Mesenchymal stem cell (in vitro differentiated cells and primary cell): ENCODE results near the gene MUC5AC.

Experiments used
- DNase-seq: peaks from one replicate; pipeline ENCODE4 v3.0.0-alpha.2; 2013
- H2AFZ ChIP-seq: one replicate; pipeline ENCODE4 v1.6.1; 2013; ENCODE audit warnings: low read depth, mild to moderate bottlenecking, control low read depth, inconsistent platforms, low read length, moderate library complexity
- H2AK5ac ChIP-seq: 2 replicates; pipeline ENCODE4 v1.6.1; 2013; ENCODE audit warnings: low read length, moderate library complexity, mild to moderate bottlenecking, inconsistent platforms; ENCODE audit not compliant: severe bottlenecking
- H2BK120ac ChIP-seq: one replicate; pipeline ENCODE4 v1.6.1; 2013; ENCODE audit warnings: low read depth, mild to moderate bottlenecking, inconsistent platforms, low read length, moderate library complexity
- H2BK12ac ChIP-seq, 2 experiments: one replicate each; pipeline ENCODE4 v1.6.1; 2013; ENCODE audit warnings: inconsistent platforms in 2 of 2, low read length in 2 of 2, mild to moderate bottlenecking in 2 of 2, moderate library complexity in 2 of 2, control low read depth in 1 of 2
- H2BK15ac ChIP-seq: one replicate; pipeline ENCODE4 v1.6.1; 2013; ENCODE audit warnings: mild to moderate bottlenecking, low read depth, inconsistent platforms; ENCODE audit not compliant: poor library complexity, severe bottlenecking
- H2BK5ac ChIP-seq: 2 replicates; pipeline ENCODE4 v1.6.1; 2013; ENCODE audit warnings: low read depth, mild to moderate bottlenecking, low read length, control low read depth, inconsistent platforms; ENCODE audit not compliant: poor library complexity, severe bottlenecking
- H3K14ac ChIP-seq, 2 experiments: one replicate each; pipeline ENCODE4 v1.6.1; 2013; ENCODE audit warnings: inconsistent platforms in 2 of 2, low read length in 2 of 2, control low read depth in 1 of 2, mild to moderate bottlenecking in 1 of 2, moderate library complexity in 1 of 2
- H3K18ac ChIP-seq, 2 experiments: one replicate each; pipeline ENCODE4 v1.6.1; 2013; ENCODE audit warnings: inconsistent platforms in 2 of 2, low read length in 2 of 2, control low read depth in 1 of 2, low read depth in 1 of 2, mild to moderate bottlenecking in 1 of 2
- H3K23ac ChIP-seq, 2 experiments: one replicate each; pipeline ENCODE4 v1.6.1; 2013; ENCODE audit warnings: inconsistent platforms in 2 of 2, low read length in 2 of 2, mild to moderate bottlenecking in 2 of 2, moderate library complexity in 2 of 2, control low read depth in 1 of 2
- H3K27ac ChIP-seq: 2 replicates; pipeline ENCODE4 v1.5.1; 2013; ENCODE audit warnings: mild to moderate bottlenecking, moderate library complexity, low read length, control low read depth, inconsistent platforms; ENCODE audit not compliant: poor library complexity, severe bottlenecking
- H3K27me3 ChIP-seq, 2 experiments: 2 replicates each; pipeline versions ENCODE4 v1.6.1 to v1.7.0; 2013; ENCODE audit warnings: low read length in 2 of 2, mild to moderate bottlenecking in 2 of 2, moderate library complexity in 2 of 2, control low read depth in 1 of 2, inconsistent platforms in 1 of 2; ENCODE audit not compliant: control insufficient read depth in 1 of 2, insufficient read depth in 1 of 2
- H3K36me3 ChIP-seq, 2 experiments: 2 replicates each; pipeline versions ENCODE4 v1.6.1 to v1.7.0; 2013; ENCODE audit warnings: low read length in 2 of 2, control low read depth in 1 of 2, inconsistent platforms in 1 of 2, low read depth in 1 of 2, mild to moderate bottlenecking in 1 of 2; ENCODE audit not compliant: insufficient read depth in 2 of 2, control insufficient read depth in 1 of 2
- H3K4ac ChIP-seq, 2 experiments: one replicate each; pipeline ENCODE4 v1.6.1; 2013; ENCODE audit warnings: inconsistent platforms in 2 of 2, low read length in 2 of 2, mild to moderate bottlenecking in 2 of 2, moderate library complexity in 2 of 2, control low read depth in 1 of 2, low read depth in 1 of 2
- H3K4me1 ChIP-seq: 2 replicates; pipeline ENCODE4 v1.6.1; 2013; ENCODE audit warnings: low read depth, low read length, control low read depth; ENCODE audit not compliant: control insufficient read depth, insufficient read depth
- H3K4me2 ChIP-seq: 2 replicates; pipeline ENCODE4 v1.6.1; 2013; ENCODE audit warnings: low read length, mild to moderate bottlenecking, inconsistent platforms; ENCODE audit not compliant: poor library complexity, severe bottlenecking
- H3K4me3 ChIP-seq, 2 experiments: 2 replicates each; pipeline versions ENCODE4 v1.5.1 to v1.7.0; 2013; ENCODE audit warnings: low read length in 2 of 2, mild to moderate bottlenecking in 2 of 2, control low read depth in 1 of 2, low read depth in 1 of 2; ENCODE audit not compliant: insufficient read depth in 1 of 2
- H3K79me1 ChIP-seq: replicated peaks from 2 replicates; pipeline ENCODE4 v1.6.1; 2013; ENCODE audit warnings: mild to moderate bottlenecking, control low read depth, low read length, inconsistent platforms; ENCODE audit not compliant: poor library complexity, severe bottlenecking
- H3K9ac ChIP-seq: 2 replicates; pipeline ENCODE4 v1.7.0; 2013; ENCODE audit warnings: mild to moderate bottlenecking, low read length, moderate library complexity
- H3K9me3 ChIP-seq: 2 replicates; pipeline ENCODE4 v1.7.0; 2013; ENCODE audit warnings: mild to moderate bottlenecking, low read length; ENCODE audit not compliant: control insufficient read depth
- H4K8ac ChIP-seq: one replicate; pipeline ENCODE4 v1.6.1; 2013; ENCODE audit warnings: inconsistent platforms, mild to moderate bottlenecking, low read length, moderate library complexity
- H4K91ac ChIP-seq: one replicate; pipeline ENCODE4 v1.6.1; 2013; ENCODE audit warnings: mild to moderate bottlenecking, low read length, inconsistent platforms
- WGBS: methylation state at CpG from one replicate; pipeline ENCODE4 v1.1.7; 2013; ENCODE audit warnings: mixed read lengths; 5-methylcytosine and 5-hydroxymethylcytosine counted together

The MUC5AC gene

GRCh38 chr11:1176224-1177019 lies 18.7 kb downstream of the MUC5AC start:
- Histone ChIP-seq H2BK15ac (no peak overlapping the region), H3K4ac (no peak overlapping the region), H3K27me3 (peaks cover 0 to 3% of the 10 kb centered on the region in 2 experiments), H3K9me3 (no peaks in the 10 kb centered on the region), H3K4me2 (no peak overlapping the region), H3K23ac (no peak overlapping the region), H2AK5ac (no peak overlapping the region), H3K4me3 (no peak overlapping the region), H2BK5ac (no peak overlapping the region), H3K27ac (no peak overlapping the region), H3K79me1 (no peaks in the 10 kb centered on the region), H3K4me1 (peaks cover 4% of the 10 kb centered on the region), H2BK120ac (no peak overlapping the region), H4K91ac (no peak overlapping the region), H3K36me3 (no peaks in the 10 kb centered on the region), H3K18ac (no peak overlapping the region), H2BK12ac (no peak overlapping the region), H3K14ac (no peak overlapping the region), H4K8ac (no peak overlapping the region), H3K9ac (no peak overlapping the region), H2AFZ (no peak overlapping the region)
- 76% methylated on average over 32 of the region's 32 CpGs for WGBS
- no peak for DNase-seq

- H3K9me3 ChIP-seq = no peaks in the 10 kb centered on the region
- peaks cover 0 to 3% of the 10 kb centered on the region in 2 experiments for H3K27me3 ChIP-seq
- no peak overlapping the region for H2BK120ac ChIP-seq
- no peak overlapping the region for H2AK5ac ChIP-seq
- no peak overlapping the region for H3K14ac ChIP-seq
- H3K4me1 ChIP-seq = peaks cover 4% of the 10 kb centered on the region
- H3K4me3 ChIP-seq = no peak overlapping the region
- H4K8ac ChIP-seq = no peak overlapping the region
- H2BK12ac ChIP-seq = no peak overlapping the region
- H3K4ac ChIP-seq = no peak overlapping the region
- no peak overlapping the region for H2AFZ ChIP-seq
- no peak for DNase-seq
- H3K9ac ChIP-seq = no peak overlapping the region
- no peaks in the 10 kb centered on the region for H3K79me1 ChIP-seq
- H3K4me2 ChIP-seq = no peak overlapping the region
- 86% methylated on average over 34 of the region's 34 CpGs for WGBS
- H2BK5ac ChIP-seq = no peak overlapping the region
- H3K36me3 ChIP-seq = no peaks in the 10 kb centered on the region
- no peak overlapping the region for H3K18ac ChIP-seq
- H3K23ac ChIP-seq = no peak overlapping the region
- no peak overlapping the region for H3K27ac ChIP-seq
- H2BK15ac ChIP-seq = no peak overlapping the region
- no peak overlapping the region for H4K91ac ChIP-seq
Observed at GRCh38 chr11:1177020-1177770, 19.4 kb downstream of the MUC5AC start.

- Histone ChIP-seq H3K4ac (no peak overlapping the region), H3K79me1 (no peaks in the 10 kb centered on the region), H3K27me3 (peaks cover 0 to 3% of the 10 kb centered on the region in 2 experiments), H4K91ac (no peak overlapping the region), H3K23ac (no peak overlapping the region), H2BK120ac (no peak overlapping the region), H3K4me1 (peaks cover 4% of the 10 kb centered on the region), H3K4me3 (no peak overlapping the region), H3K14ac (no peak overlapping the region), H3K9me3 (no peaks in the 10 kb centered on the region), H2AK5ac (no peak overlapping the region), H3K18ac (no peak overlapping the region), H2BK15ac (no peak overlapping the region), H4K8ac (no peak overlapping the region), H2BK12ac (no peak overlapping the region), H3K4me2 (no peak overlapping the region), H3K36me3 (no peaks in the 10 kb centered on the region), H2AFZ (no peak overlapping the region), H2BK5ac (no peak overlapping the region), H3K27ac (no peak overlapping the region), H3K9ac (no peak overlapping the region)
- DNase-seq = no peak
- WGBS = 91% methylated on average over 12 of the region's 12 CpGs
Observed at GRCh38 chr11:1177771-1178090, 20.0 kb downstream of the MUC5AC start.

GRCh38 chr11:1178201-1178885 lies 20.6 kb downstream of the MUC5AC start:
- no peak overlapping the region for H3K4ac ChIP-seq
- H3K18ac ChIP-seq = no peak overlapping the region

More at GRCh38 chr11:1178201-1178885, 20.6 kb downstream of the MUC5AC start:
- DNase-seq = no peak
- Histone ChIP-seq H2BK12ac (no peak overlapping the region), H4K8ac (no peak overlapping the region), H3K79me1 (no peaks in the 10 kb centered on the region), H2AK5ac (no peak overlapping the region), H3K9me3 (no peaks in the 10 kb centered on the region), H3K14ac (no peak overlapping the region), H3K4me1 (peaks cover 4% of the 10 kb centered on the region), H3K36me3 (no peaks in the 10 kb centered on the region), H2BK5ac (no peak overlapping the region), H3K23ac (no peak overlapping the region), H3K27me3 (peaks cover 0 to 3% of the 10 kb centered on the region in 2 experiments), H3K27ac (no peak overlapping the region), H2AFZ (no peak overlapping the region), H2BK15ac (no peak overlapping the region), H3K9ac (no peak overlapping the region), H4K91ac (no peak overlapping the region), H2BK120ac (no peak overlapping the region), H3K4me2 (no peak overlapping the region), H3K4me3 (no peak overlapping the region)
- WGBS = 90% methylated on average over 31 of the region's 31 CpGs
